HEK293 (cell line): ENCODE measurements around the gene AMOTL1.

Experiments used
- ATF2 ChIP-seq: fragments of 450-650 bp; formaldehyde crosslinking; IDR thresholded peaks from 2 replicates; pipeline ENCODE4 v1.5.1; 2016; ENCODE audit warnings: missing biosample characterization, missing genetic modification characterization, low read depth
- BCL11A ChIP-seq: fragments of 450-650 bp; formaldehyde crosslinking; IDR thresholded peaks from 2 replicates; pipeline ENCODE4 v1.5.1; 2016; ENCODE audit warnings: low read depth, missing biosample characterization, missing genetic modification characterization
- CTCF ChIP-seq: fragments of 450-650 bp; formaldehyde crosslinking; IDR thresholded peaks from 2 replicates; pipeline ENCODE4 v1.5.1; 2016; ENCODE audit warnings: missing biosample characterization, missing genetic modification characterization
- KLF16 ChIP-seq: fragments of 450-650 bp; formaldehyde crosslinking; IDR thresholded peaks from 2 replicates; pipeline ENCODE4 v1.5.1; 2017; ENCODE audit warnings: missing biosample characterization, missing genetic modification characterization
- REST ChIP-seq: fragments of 450-650 bp; formaldehyde crosslinking; IDR thresholded peaks from 2 replicates; pipeline ENCODE4 v1.5.1; 2016; ENCODE audit warnings: missing biosample characterization, missing genetic modification characterization
- ZBTB44 ChIP-seq: fragments of 450-650 bp; IDR thresholded peaks from 2 replicates; pipeline ENCODE4 v1.5.1; 2018; ENCODE audit warnings: missing biosample characterization, mild to moderate bottlenecking, missing genetic modification characterization
- ZNF121 ChIP-seq: fragments of 450-650 bp; formaldehyde crosslinking; IDR thresholded peaks from 2 replicates; pipeline ENCODE4 v1.5.1; 2016; ENCODE audit warnings: missing biosample characterization, missing genetic modification characterization
- ZNF138 ChIP-seq: fragments of 450-650 bp; formaldehyde crosslinking; IDR thresholded peaks from 2 replicates; pipeline ENCODE4 v1.5.1; 2016; ENCODE audit warnings: missing biosample characterization, missing genetic modification characterization, borderline replicate concordance
- ZNF24 ChIP-seq: fragments of 450-650 bp; formaldehyde crosslinking; IDR thresholded peaks from 2 replicates; pipeline ENCODE4 v1.5.1; 2016; ENCODE audit warnings: missing biosample characterization, missing genetic modification characterization
- ZNF292 ChIP-seq: fragments of 450-650 bp; formaldehyde crosslinking; IDR thresholded peaks from 2 replicates; pipeline ENCODE4 v1.5.1; 2016; ENCODE audit warnings: low read depth, missing biosample characterization, missing genetic modification characterization, borderline replicate concordance
- ZNF513 ChIP-seq: fragments of 450-650 bp; IDR thresholded peaks from 2 replicates; pipeline ENCODE4 v1.5.1; 2018; ENCODE audit warnings: missing biosample characterization, missing genetic modification characterization
- ZNF658 ChIP-seq: fragments of 450-650 bp; formaldehyde crosslinking; IDR thresholded peaks from 2 replicates; pipeline ENCODE4; 2016; ENCODE audit warnings: missing biosample characterization, missing genetic modification characterization
- ZSCAN18 ChIP-seq: fragments of 450-650 bp; formaldehyde crosslinking; IDR thresholded peaks from 2 replicates; pipeline ENCODE4 v1.5.1; 2016; ENCODE audit warnings: missing biosample characterization, missing genetic modification characterization

GRCh38 chr11:94876645-94877442, 108.7 kb downstream of the AMOTL1 start:
- TF ChIP-seq KLF16 (tag by site-specific recombination), result no peak
- no peak for TF ChIP-seq ATF2 (tag by site-specific recombination)
- no peak for TF ChIP-seq ZNF121 (tag by site-specific recombination)
- no peak for TF ChIP-seq ZNF513 (tag by site-specific recombination)
- TF ChIP-seq ZNF138 (tag by site-specific recombination), result no peak
- no peak for TF ChIP-seq ZBTB44 (tag by site-specific recombination)
- no peak for TF ChIP-seq ZSCAN18 (tag by site-specific recombination)
- no peak for TF ChIP-seq REST
- no peak for TF ChIP-seq ZNF24
- no peak for TF ChIP-seq CTCF
- TF ChIP-seq ZNF658 (tag by site-specific recombination), result no peak
- no peak for TF ChIP-seq BCL11A (tag by site-specific recombination)
- TF ChIP-seq ZNF292 (tag by site-specific recombination), result no peak
